ENCODE results near the gene NACAD. TPM values are rescaled to one million over a fixed set of nuclear protein-coding genes. Genes with fewer than 3 reads are reported as not detected.

NACAD gene
- total RNA-seq, 4 donors from 2014 or later: 1.1 to 5.3 (median 1.9) TPM

GRCh38 chr7:45112648-45113047 lies 23.9 kb upstream of the NACAD start:
- TF ChIP-seq, protein P1, sequence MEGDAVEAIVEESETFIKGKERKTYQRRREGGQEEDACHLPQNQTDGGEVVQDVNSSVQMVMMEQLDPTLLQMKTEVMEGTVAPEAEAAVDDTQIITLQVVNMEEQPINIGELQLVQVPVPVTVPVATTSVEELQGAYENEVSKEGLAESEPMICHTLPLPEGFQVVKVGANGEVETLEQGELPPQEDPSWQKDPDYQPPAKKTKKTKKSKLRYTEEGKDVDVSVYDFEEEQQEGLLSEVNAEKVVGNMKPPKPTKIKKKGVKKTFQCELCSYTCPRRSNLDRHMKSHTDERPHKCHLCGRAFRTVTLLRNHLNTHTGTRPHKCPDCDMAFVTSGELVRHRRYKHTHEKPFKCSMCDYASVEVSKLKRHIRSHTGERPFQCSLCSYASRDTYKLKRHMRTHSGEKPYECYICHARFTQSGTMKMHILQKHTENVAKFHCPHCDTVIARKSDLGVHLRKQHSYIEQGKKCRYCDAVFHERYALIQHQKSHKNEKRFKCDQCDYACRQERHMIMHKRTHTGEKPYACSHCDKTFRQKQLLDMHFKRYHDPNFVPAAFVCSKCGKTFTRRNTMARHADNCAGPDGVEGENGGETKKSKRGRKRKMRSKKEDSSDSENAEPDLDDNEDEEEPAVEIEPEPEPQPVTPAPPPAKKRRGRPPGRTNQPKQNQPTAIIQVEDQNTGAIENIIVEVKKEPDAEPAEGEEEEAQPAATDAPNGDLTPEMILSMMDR (IDR thresholded peaks at IDR 0.05; ENCODE audit: low read depth): no peak

- TF ChIP-seq, protein P1 (IDR thresholded peaks at IDR 0.05; ENCODE audit: low read depth): no peak
Measured at GRCh38 chr7:45111298-45112223, 22.8 kb upstream of the NACAD start, which contains the start of gene TBRG4. TBRG4 (minus strand) TSS chr7:45111697; CDS start chr7:45109237, 2,460 bp downstream.

- TF ChIP-seq, protein P1 (IDR thresholded peaks at IDR 0.05; ENCODE audit: low read depth): no peak
Measured at GRCh38 chr7:45108863-45109262, 20.1 kb upstream of the NACAD start.

DNA sequence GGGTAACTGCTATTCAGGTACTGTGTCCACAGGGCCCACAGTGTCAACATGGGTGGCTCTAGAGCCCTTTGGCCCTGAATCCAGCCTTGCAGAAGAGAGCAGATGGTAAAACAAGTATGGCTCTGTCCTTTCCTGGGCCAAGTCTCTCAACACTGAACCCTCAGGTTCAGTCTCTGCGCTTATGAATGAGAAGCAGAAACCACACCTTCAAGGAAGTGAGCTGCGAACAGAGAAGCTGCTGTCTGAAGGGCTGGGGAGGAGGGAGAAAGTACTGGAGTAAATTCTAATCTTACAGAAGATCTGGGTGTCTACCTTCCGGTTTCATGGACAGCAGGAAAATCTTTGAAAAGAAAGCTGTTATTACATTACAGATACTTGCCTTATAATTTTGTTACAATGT lies 18.6 kb upstream of the NACAD start:
- TF ChIP-seq, protein P1 (IDR thresholded peaks at IDR 0.05; ENCODE audit: low read depth): no peak

GRCh38 chr7:45106820-45107219 lies 18.1 kb upstream of the NACAD start:
- TF ChIP-seq, protein P1 (IDR thresholded peaks at IDR 0.05; ENCODE audit: low read depth): no peak

- TF ChIP-seq, protein P1 (IDR thresholded peaks at IDR 0.05; ENCODE audit: low read depth): no peak
Measured at GRCh38 chr7:45105588-45106188, 16.9 kb upstream of the NACAD start.
